K562 (cell line): ENCODE results near the gene NOXRED1. TPM values are rescaled to one million over a fixed set of nuclear protein-coding genes. Genes with fewer than 3 reads are reported as not detected.
A peak's percentile ranks its signal among the peaks of the same experiment; 100 is the strongest.

Experiments
- DACH1 ChIP-seq: fragments of 450-650 bp; IDR thresholded peaks from 2 replicates; pipeline ENCODE4 v1.6.1; 2018; ENCODE audit not compliant: partially characterized antibody
- DLX4 ChIP-seq: fragments of 250-450 bp; sonication (Bioruptor Pico); IDR thresholded peaks from 2 replicates; pipeline ENCODE4 v1.6.1; 2021; ENCODE audit warnings: mild to moderate bottlenecking
- ETV5 ChIP-seq: sonication (generic); formaldehyde crosslinking; IDR thresholded peaks from 2 replicates; pipeline ENCODE4 v1.4.0; 2020; ENCODE audit warnings: low read depth, mild to moderate bottlenecking, missing genetic modification reagents
- ETV6 ChIP-seq, 3 experiments: fragments of 150-350 bp in 1 of 3; sonication (generic) in 1 of 3; formaldehyde crosslinking in 1 of 3; IDR thresholded peaks; 2 replicates each; pipeline versions ENCODE4 v1.6.1 to v1.8.0; 2014 to 2022; ENCODE audit warnings: borderline replicate concordance in 2 of 3, low read depth in 2 of 3, antibody characterized with exemption in 1 of 3, low read length in 1 of 3, mild to moderate bottlenecking in 1 of 3, missing genetic modification reagents in 1 of 3
- FOXJ2 ChIP-seq: fragments of 200-800 bp; sonication (Bioruptor generic); IDR thresholded peaks from 2 replicates; pipeline ENCODE4 v1.6.1; 2016; ENCODE audit warnings: missing genetic modification characterization, missing compliant biosample characterization
- GABPB1 ChIP-seq: sonication (generic); formaldehyde crosslinking; IDR thresholded peaks from 2 replicates; pipeline ENCODE4 v1.8.0; 2022; ENCODE audit warnings: mild to moderate bottlenecking, missing genetic modification reagents
- HNRNPK ChIP-seq: fragments of 200-400 bp; formaldehyde crosslinking; IDR thresholded peaks from one replicate; pipeline ENCODE4 v1.6.1; 2018; ENCODE audit warnings: mild to moderate bottlenecking, low read depth, low read length; ENCODE audit not compliant: poor library complexity, severe bottlenecking
- JUND ChIP-seq, 2 experiments: IDR thresholded peaks; 2 replicates in 1 of 2; 3 replicates in 1 of 2; pipeline ENCODE4 v1.6.1; 2011; ENCODE audit warnings: borderline replicate concordance in 2 of 2, low read depth in 2 of 2, low read length in 2 of 2, improper control_type of control experiment in 1 of 2, missing biosample characterization in 1 of 2, missing genetic modification characterization in 1 of 2, missing genetic modification reagents in 1 of 2
- MTA1 ChIP-seq: fragments of 450-650 bp; IDR thresholded peaks from 2 replicates; pipeline ENCODE4 v1.6.1; 2017; ENCODE audit warnings: borderline replicate concordance
- OTX1 ChIP-seq: fragments of 450-650 bp; formaldehyde crosslinking; IDR thresholded peaks from 2 replicates; pipeline ENCODE4 v1.4.0; 2022; ENCODE audit warnings: mild to moderate bottlenecking
- PHF8 ChIP-seq: fragments of 200-600 bp; sonication (generic); IDR thresholded peaks from 2 replicates; pipeline ENCODE4 v1.6.1; 2012; ENCODE audit warnings: mixed run types, mild to moderate bottlenecking, inconsistent platforms, low read length, moderate library complexity, borderline replicate concordance
- POLR3G ChIP-seq: IDR thresholded peaks from 2 replicates; pipeline ENCODE4 v1.6.1; 2011; ENCODE audit not compliant: insufficient read length, insufficient replicate concordance; ENCODE audit errors: extremely low read depth
- ZBTB1 ChIP-seq: sonication (generic); formaldehyde crosslinking; IDR thresholded peaks from 2 replicates; pipeline ENCODE4 v1.8.1; 2023; ENCODE audit warnings: missing genetic modification reagents, low read depth, mild to moderate bottlenecking, borderline replicate concordance
- ZBTB49 ChIP-seq: sonication (generic); formaldehyde crosslinking; IDR thresholded peaks from 2 replicates; pipeline ENCODE4 v1.8.0; 2022; ENCODE audit warnings: missing genetic modification reagents, mild to moderate bottlenecking, borderline replicate concordance
- ZNF431 ChIP-seq: sonication (generic); formaldehyde crosslinking; IDR thresholded peaks from 2 replicates; pipeline ENCODE4 v1.8.0; 2022; ENCODE audit warnings: mild to moderate bottlenecking, missing genetic modification reagents
- ZNF76 ChIP-seq: fragments of 250-450 bp; sonication (Bioruptor Pico); IDR thresholded peaks from 2 replicates; pipeline ENCODE4 v1.4.0; 2020; ENCODE audit warnings: mild to moderate bottlenecking, moderate library complexity, borderline replicate concordance
- ZNF79 ChIP-seq: fragments of 250-450 bp; sonication (Bioruptor Pico); IDR thresholded peaks from 2 replicates; pipeline ENCODE4 v1.4.0; 2020; ENCODE audit warnings: low read depth, mild to moderate bottlenecking, moderate library complexity
- polyA plus RNA-seq, 8 experiments: library from polyadenylated mRNA; depleted of rRNA in 4 of 8; stranded (reverse) in 5 of 8; unstranded in 3 of 8; fragments of >200 nt; fragmentation: Nextera tagmentation in 2 of 8; fragmentation: Illumina TruSeq in 1 of 8; extraction: Ambion mirVana in 2 of 8; extraction: Trizol in 1 of 8; gene quantifications; 2 replicates each; pipeline versions ENCODE4 v1.2.1 to v1.2.3, GENCODE V29; 2011 to 2014; ENCODE audit warnings: inconsistent platforms in 1 of 8, missing spikeins in 1 of 8
- total RNA-seq, 7 experiments: library from RNA; depleted of rRNA in 6 of 7; stranded (reverse); fragments of >200 nt in 6 of 7; fragmentation: Illumina TruSeq in 2 of 7; extraction: Trizol in 2 of 7; gene quantifications; 2 replicates each; pipeline versions ENCODE4 v1.2.1 to v1.2.3, GENCODE V29; 2011 to 2021; ENCODE audit warnings: low replicate concordance in 1 of 7
- TF ChIP-seq, protein P1 (sequence below): sonication (generic); formaldehyde crosslinking; IDR thresholded peaks from 2 replicates; pipeline ENCODE4 v1.8.0; 2022; ENCODE audit warnings: mild to moderate bottlenecking, missing genetic modification reagents

NOXRED1 gene
- total and polyA plus RNA-seq, 9 of the 15 experiments (the other 6 are each of a cell fraction or from before 2014, with no cell fraction given) = 0.15 to 0.85 (median 0.30) TPM

- peak; percentile 66; the same call in 1 of the 2 replicates for TF ChIP-seq PHF8
- TF ChIP-seq ZBTB49 (CRISPR knock-in tag) = no peak
- TF ChIP-seq FOXJ2 (tag) = no peak
- TF ChIP-seq, protein P1, sequence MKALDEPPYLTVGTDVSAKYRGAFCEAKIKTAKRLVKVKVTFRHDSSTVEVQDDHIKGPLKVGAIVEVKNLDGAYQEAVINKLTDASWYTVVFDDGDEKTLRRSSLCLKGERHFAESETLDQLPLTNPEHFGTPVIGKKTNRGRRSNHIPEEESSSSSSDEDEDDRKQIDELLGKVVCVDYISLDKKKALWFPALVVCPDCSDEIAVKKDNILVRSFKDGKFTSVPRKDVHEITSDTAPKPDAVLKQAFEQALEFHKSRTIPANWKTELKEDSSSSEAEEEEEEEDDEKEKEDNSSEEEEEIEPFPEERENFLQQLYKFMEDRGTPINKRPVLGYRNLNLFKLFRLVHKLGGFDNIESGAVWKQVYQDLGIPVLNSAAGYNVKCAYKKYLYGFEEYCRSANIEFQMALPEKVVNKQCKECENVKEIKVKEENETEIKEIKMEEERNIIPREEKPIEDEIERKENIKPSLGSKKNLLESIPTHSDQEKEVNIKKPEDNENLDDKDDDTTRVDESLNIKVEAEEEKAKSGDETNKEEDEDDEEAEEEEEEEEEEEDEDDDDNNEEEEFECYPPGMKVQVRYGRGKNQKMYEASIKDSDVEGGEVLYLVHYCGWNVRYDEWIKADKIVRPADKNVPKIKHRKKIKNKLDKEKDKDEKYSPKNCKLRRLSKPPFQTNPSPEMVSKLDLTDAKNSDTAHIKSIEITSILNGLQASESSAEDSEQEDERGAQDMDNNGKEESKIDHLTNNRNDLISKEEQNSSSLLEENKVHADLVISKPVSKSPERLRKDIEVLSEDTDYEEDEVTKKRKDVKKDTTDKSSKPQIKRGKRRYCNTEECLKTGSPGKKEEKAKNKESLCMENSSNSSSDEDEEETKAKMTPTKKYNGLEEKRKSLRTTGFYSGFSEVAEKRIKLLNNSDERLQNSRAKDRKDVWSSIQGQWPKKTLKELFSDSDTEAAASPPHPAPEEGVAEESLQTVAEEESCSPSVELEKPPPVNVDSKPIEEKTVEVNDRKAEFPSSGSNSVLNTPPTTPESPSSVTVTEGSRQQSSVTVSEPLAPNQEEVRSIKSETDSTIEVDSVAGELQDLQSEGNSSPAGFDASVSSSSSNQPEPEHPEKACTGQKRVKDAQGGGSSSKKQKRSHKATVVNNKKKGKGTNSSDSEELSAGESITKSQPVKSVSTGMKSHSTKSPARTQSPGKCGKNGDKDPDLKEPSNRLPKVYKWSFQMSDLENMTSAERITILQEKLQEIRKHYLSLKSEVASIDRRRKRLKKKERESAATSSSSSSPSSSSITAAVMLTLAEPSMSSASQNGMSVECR (CRISPR knock-in tag) = no peak; the same call in 1 of the 2 replicates
- no peak for TF ChIP-seq MTA1
- TF ChIP-seq ZBTB1 = no peak
- TF ChIP-seq ZNF79 (CRISPR knock-in tag) = no peak
- no peak for TF ChIP-seq OTX1 (CRISPR knock-in tag)
- TF ChIP-seq HNRNPK = no peak
- peak; percentile 83; the same call in 1 of the 2 replicates for TF ChIP-seq GABPB1 (CRISPR knock-in tag)
- no peak for TF ChIP-seq ETV5 (CRISPR knock-in tag)
- no peak for TF ChIP-seq ZNF431
- no peak for TF ChIP-seq DLX4 (CRISPR knock-in tag)
- TF ChIP-seq ZNF76 (CRISPR knock-in tag) = no peak
- TF ChIP-seq ETV6 (IDR thresholded peaks at IDR 0.05; ENCODE audit: borderline replicate concordance in 1 of 2, low read depth in 2 of 2, low read length in 1 of 2) = no peak
- TF ChIP-seq ETV6 (CRISPR knock-in tag; IDR thresholded peaks at IDR 0.05; ENCODE audit: borderline replicate concordance) = no peak
- TF ChIP-seq DACH1 = no peak
- TF ChIP-seq POLR3G = no peak
- TF ChIP-seq JUND (IDR thresholded peaks at IDR 0.05; ENCODE audit: borderline replicate concordance, low read depth, low read length) = no peak
- no peak for TF ChIP-seq JUND (tag; IDR thresholded peaks at IDR 0.05; ENCODE audit: borderline replicate concordance, low read depth, low read length)
These were observed 46.4 kb downstream of the NOXRED1 start, which contains the start of the genes SAMD15 and TMED8 (continued) for GRCh38 chr14:77376771-77377501.
